Kidney glomerular epithelial cell (primary cell): Measurements from ENCODE around the gene CADPS.

Experiments used
- DNase-seq: peaks from one replicate; lab custom pipeline; 2025; lab: John Stamatoyannopoulos, UW

CADPS gene

GRCh38 chr3:62433396-62433795 lies 441.8 kb downstream of the CADPS start:
- DNase-seq: no peak

DNA sequence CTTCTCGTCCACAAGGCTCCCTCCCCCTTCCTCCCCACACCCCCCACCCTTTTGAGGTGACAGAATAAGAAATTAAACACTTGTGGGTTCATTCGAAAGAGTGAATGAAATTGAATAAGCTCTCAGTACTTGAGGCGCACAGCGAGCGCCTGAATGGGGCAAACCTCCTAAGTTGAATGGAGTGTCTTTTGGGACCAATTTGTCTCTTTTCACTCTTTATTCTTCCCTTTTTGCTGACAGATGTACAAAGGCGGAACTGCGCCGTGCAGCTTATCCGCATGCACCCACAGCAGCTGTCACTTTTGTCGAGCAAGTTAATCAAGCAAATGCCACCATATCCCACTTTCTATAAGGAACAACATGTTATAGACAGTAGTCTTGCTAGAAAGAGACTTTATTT lies 454.0 kb downstream of the CADPS start:
- no peak for DNase-seq

DNA sequence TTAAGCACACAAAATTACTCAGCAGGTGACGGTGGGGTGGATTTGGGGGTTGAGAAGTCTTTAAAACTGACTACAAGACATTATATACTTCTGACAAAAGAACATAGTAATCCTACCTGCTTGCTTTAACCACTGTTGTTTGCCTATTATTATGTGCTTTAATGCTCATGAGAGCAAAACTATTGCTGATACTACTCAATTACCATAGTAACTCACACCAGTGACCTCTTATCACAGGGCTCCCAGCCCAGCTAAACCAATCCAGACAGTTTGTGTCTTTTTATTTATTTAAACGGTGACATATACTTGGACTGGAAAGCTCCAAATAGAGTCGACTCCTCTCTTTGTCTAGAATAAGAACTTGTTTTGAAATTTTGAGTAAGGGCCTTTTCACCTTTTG lies 459.1 kb downstream of the CADPS start:
- no peak for DNase-seq

DNA sequence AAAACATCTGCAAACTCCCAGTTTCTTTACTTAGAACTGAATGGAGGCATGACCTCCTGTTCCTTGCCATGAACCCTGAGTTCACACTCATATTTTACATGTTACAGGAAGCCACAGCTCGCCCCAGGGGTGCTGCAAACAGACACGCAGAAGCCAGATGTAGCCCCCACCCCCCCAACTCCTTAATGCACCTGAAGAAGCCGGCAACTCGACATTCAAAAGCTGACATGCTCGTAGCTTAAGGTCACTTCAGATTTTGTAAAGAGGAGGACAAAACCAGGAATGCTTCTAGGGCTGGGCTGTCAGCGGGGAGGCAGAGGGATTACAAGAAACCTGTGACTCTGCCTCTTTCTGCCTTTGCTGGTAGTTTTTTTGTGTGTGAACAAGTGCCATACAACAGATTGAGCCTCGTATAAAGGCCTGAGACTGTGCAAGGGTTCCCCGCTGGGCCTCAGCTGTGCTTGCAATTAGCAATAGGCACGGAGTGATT lies 459.9 kb downstream of the CADPS start:
- DNase-seq: no peak

DNA sequence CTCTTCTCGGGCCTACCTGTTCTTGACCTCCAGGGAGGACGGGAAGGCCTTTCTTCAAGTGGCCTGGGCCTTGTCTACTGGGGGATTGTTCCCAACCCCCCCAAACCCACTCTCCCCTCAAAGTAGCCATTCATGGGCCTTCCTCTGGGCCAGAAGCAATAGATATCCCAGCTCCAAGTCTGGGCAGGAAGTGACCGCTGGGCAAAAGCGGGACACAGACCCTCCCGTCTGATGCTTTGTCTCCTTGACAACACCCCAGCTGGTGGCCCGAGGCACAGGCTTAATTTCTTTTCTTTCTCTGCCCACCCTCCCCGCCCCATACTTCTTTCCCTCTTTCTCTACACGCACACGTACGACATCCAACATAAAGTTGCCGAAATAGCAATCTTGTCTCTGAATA lies 460.4 kb downstream of the CADPS start:
- DNase-seq: no peak

- DNase-seq: no peak
Measured at GRCh38 chr3:62413687-62414086, 461.5 kb downstream of the CADPS start.

- DNase-seq: no peak
Measured at GRCh38 chr3:62406945-62407344, 468.3 kb downstream of the CADPS start.

DNA sequence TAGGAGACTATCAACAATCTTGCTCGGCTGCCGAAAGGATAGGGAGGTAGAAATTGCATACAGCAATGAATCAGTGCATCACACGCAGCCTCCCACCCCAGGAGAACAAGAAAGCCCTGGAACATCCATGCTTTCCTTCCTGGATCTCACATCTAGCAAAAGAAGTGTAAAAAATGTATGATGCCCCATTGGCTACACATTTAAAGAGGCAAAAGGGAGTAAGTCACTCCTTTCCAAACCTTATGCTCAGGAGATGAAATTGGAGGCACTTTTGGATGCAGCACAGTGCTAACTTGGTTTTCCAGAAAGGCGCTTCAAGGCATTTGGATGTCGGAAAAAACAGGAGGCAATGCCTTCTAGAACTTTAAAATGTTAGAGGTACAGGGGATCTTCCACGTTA lies 469.6 kb downstream of the CADPS start:
- DNase-seq: no peak

DNA sequence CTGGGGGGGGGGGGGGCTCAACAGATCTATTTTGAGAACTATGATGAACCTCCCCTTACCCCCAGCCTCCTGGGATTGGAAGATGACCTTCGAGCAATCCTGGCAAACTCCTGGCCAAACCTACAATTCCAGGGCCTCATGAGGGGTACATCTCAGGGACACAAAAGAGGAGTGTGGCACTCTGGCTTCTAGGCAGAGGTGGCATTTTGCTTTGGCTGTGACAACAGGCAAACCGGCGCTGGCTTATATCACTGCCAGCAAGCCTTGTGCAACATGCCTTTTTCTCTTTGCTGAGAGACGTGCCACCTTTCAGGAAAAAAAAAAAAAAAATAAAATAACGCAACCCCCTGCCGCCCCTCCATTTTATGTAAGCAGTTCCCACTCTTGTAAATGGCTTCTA lies 470.1 kb downstream of the CADPS start:
- no peak for DNase-seq

- DNase-seq: no peak
Measured at GRCh38 chr3:62404321-62404720, 470.9 kb downstream of the CADPS start.

DNA sequence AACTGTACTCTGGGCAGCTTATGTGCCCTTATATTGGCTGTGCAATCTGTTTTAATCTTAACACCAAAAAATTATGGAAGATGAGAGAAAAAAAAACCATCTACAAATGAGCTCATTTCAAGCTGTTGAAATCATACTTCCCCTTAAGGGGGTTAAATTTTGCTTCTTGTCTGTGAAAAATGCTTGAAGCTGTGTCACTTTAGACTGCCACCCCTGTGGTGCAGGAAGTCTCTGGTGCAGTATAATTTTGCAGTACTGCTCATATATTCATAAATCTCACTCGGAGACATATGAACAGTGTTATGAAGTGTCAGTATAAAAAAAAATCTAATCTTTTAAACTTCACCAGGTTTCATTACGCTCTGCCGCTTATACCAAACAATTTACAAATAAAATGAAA lies 471.5 kb downstream of the CADPS start:
- no peak for DNase-seq

GRCh38 chr3:62392626-62393292 lies 482.5 kb downstream of the CADPS start:
- no peak for DNase-seq

- DNase-seq: no peak
Measured at GRCh38 chr3:62387251-62387650, 488.0 kb downstream of the CADPS start.

GRCh38 chr3:62379321-62379798 lies 495.9 kb downstream of the CADPS start:
- DNase-seq: no peak

GRCh38 chr3:62378921-62379320 lies 496.3 kb downstream of the CADPS start:
- no peak for DNase-seq

GRCh38 chr3:62378311-62378789 lies 496.9 kb downstream of the CADPS start:
- no peak for DNase-seq

DNA sequence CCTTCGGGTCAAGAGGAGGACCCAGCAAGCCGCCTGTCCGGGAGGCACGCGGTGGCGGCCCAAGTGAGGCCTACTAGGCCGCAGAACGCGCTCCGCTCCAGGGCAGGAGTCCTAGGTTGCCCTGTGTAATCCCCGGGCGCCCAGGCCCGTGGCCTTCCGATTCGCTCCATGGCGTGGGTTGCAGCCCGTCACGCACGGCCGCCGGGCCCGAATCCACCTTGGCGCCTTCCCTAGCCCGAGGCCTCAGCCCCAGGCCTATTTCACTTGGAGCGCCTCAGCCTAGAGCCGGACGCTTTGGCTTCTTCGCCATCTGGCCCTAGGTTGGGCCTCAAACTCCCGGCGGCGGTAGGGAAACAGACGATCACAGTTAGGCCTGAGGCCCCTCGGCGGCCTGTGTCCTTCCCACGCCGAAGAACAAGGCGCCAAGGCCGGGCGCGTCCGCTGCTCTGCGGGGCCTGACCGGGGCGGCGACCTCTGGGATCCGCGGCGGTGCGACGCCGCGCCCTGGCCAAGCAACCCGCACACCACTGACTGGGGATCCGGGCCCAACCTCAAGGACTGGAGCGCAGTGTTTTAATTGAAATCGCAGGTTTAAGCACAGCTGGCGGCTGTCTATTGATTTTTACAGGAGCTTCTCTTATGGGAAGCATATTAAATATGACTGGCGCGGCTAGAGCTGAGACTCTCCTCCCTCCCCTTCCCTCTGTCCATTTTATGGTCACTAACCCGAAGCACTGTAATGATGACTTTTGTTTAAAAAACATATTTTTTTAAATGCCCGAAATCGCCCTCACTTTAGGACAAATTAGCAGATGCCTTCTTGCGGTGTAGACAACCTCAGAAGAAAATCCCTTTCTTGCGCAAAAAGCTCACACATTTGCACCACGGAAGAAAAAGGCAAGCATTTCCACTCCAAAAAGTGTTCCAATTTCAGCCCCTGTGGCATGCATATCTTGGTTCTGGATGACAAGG lies 498.0 kb downstream of the CADPS start:
- no peak for DNase-seq

DNA sequence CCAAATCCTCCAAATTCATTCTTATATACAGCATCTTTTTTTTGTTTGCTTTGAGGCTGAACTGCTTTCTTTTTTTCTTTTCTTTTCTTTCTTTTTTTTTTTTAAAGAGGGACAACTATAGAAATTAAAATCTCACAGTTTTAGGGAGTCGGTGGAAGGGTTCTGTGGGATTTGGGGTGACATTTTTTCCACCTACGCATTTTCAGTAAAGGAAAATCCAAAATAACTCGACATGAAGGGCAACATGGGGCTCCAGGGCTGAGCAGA lies 498.8 kb downstream of the CADPS start:
- DNase-seq: no peak

DNA sequence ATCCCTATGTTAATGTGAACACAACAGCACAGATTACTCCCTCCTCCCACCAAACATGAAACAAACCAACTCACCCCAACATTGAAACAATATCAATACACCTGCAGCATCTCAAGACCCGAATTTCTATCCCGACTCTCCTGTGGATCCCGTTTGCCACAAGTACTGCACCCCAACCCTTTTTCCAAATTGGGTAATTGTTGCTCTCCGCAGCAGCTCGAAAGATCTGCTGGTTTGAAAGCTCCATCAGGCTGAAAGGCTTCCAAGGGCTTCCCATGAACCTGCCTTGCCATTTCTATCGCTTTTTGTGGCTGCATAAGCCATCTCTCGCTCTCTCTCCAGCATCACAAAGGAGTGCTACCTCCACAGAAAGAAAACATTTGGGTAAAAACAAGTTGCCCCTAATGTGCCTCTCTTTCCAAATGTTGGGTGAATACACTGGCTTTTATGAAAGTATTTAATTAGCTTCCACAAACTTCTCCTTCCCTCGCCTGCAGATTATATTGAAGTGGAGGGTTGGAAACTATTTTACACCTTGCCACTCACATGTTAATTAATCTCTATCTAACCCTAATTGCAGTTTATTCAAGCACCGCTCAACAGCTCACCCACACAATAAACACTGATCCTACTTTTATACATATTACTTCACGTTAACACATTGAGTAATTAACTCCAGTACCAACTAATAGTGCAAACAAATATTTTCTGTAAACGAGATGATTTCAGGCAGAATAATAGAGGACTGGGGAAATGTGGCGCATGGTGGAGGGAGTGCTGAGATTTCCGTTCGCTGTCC lies 499.4 kb downstream of the CADPS start:
- no peak for DNase-seq

DNA sequence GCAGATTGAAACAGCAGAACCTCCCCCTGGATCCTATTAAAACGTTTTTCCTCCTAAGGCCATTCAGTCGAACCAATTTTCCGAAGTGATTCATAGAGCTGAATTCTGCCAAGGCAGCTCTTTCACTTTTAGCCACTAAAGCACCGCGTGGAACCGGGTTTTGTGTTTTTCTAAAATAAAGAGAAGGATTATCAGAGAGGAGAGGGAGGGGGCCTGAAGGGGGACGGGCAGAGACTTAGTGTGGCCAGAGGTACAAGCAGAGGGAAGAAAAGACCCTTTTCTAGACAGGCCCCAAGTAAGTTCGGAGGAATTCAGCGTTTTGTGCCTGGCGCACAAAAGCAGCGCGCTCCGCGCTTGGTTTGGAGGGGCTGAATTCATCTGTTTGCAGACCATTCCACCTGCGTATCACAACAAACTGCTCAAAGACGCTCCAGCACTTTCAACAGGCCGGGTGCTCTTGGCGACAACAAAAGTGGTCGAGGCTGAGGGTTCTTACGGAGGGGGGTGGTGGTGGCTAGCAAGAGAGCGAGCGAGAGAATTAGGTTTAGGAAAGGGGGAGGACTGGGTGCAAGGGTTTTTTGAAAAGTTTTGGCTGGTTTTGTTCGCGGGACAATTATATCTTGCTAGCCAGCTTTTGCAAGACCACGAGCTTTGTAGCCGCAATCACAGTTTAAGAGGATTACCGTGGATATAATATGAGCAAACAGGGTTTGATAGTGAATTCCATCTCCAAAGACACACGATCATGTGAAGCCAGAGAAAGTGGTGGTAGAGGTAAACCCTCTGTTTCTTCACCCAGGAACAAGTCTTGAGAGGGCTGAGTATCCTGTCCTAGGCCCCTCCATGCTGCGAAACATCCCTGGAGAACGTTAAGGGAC lies 500.6 kb downstream of the CADPS start:
- DNase-seq: peak; percentile 13

GRCh38 chr3:62373714-62374333 lies 501.4 kb downstream of the CADPS start:
- no peak for DNase-seq
